ENCODE measurements around the gene KCND3. TPM values are rescaled to one million over a fixed set of nuclear protein-coding genes. Genes with fewer than 3 reads are reported as not detected.

Gene KCND3
- total and polyA plus RNA-seq, 4 donors, result 1.1 to 25.3 (median 12.4) TPM

GRCh38 chr1:111891566-111891965, 97.9 kb downstream of the KCND3 start:
- intact Hi-C loops (cut with DNase I), result no loop called here

GRCh38 chr1:111888740-111889376, 100.6 kb downstream of the KCND3 start:
- DNase-seq (no peak), ATAC-seq (ENCODE audit: low FRiP score) (no peak)
- Histone ChIP-seq H3K27ac (ENCODE audit: low read depth in 1 of 2, low read length in 2 of 2) (no peak overlapping the region), H3K9me3 (ENCODE audit: control insufficient read depth, low read length) (no peaks in the 10 kb centered on the region), H3K27me3 (ENCODE audit: control insufficient read depth in 1 of 2, insufficient read depth in 2 of 2, low read length in 1 of 2) (no peaks in the 10 kb centered on the region), H3K4me3 (ENCODE audit: low read length in 2 of 2) (no peak overlapping the region), H3K4me1 (ENCODE audit: control insufficient read depth in 1 of 2, insufficient read depth in 2 of 2, low read length in 2 of 2) (no peaks in the 10 kb centered on the region), H3K36me3 (ENCODE audit: control insufficient read depth in 1 of 2, insufficient read depth in 2 of 2, low read length in 1 of 2) (no peaks in the 10 kb centered on the region)
- 51 to 61% methylated on average over 8 of the region's 8 CpGs for WGBS, 2 donors
- intact Hi-C loops (cut with DNase I), result no loop called here

More at GRCh38 chr1:111891566-111891965, 97.9 kb downstream of the KCND3 start:
- no peak overlapping the region for H3K27ac ChIP-seq (ENCODE audit: low read depth in 1 of 2, low read length in 2 of 2)
- DNase-seq (no peak), ATAC-seq (ENCODE audit: low FRiP score) (no peak)
- H3K36me3 ChIP-seq (ENCODE audit: control insufficient read depth in 1 of 2, insufficient read depth in 2 of 2, low read length in 1 of 2), result no peaks in the 10 kb centered on the region
- no peaks in the 10 kb centered on the region for H3K9me3 ChIP-seq (ENCODE audit: control insufficient read depth, low read length)
- H3K27me3 ChIP-seq (ENCODE audit: control insufficient read depth in 1 of 2, insufficient read depth in 2 of 2, low read length in 1 of 2), result no peaks in the 10 kb centered on the region
- 79 to 81% methylated on average over 3 of the region's 3 CpGs for WGBS, 2 donors
- no peak overlapping the region for H3K4me3 ChIP-seq (ENCODE audit: low read length in 2 of 2)
- H3K4me1 ChIP-seq (ENCODE audit: control insufficient read depth in 1 of 2, insufficient read depth in 2 of 2, low read length in 2 of 2), result no peaks in the 10 kb centered on the region

- intact Hi-C loops (cut with DNase I), result no loop called here
- Histone ChIP-seq H3K27me3 (ENCODE audit: control insufficient read depth in 1 of 2, insufficient read depth in 2 of 2, low read length in 1 of 2) (no peaks in the 10 kb centered on the region), H3K4me1 (ENCODE audit: control insufficient read depth in 1 of 2, insufficient read depth in 2 of 2, low read length in 2 of 2) (no peaks in the 10 kb centered on the region), H3K9me3 (ENCODE audit: control insufficient read depth, low read length) (no peaks in the 10 kb centered on the region), H3K36me3 (ENCODE audit: control insufficient read depth in 1 of 2, insufficient read depth in 2 of 2, low read length in 1 of 2) (no peaks in the 10 kb centered on the region), H3K4me3 (ENCODE audit: low read length in 2 of 2) (no peak overlapping the region), H3K27ac (ENCODE audit: low read depth in 1 of 2, low read length in 2 of 2) (no peak overlapping the region)
- 64 to 70% methylated on average over 1 of the region's 1 CpG for WGBS, 2 donors
- no peak for DNase-seq
- ATAC-seq (ENCODE audit: low FRiP score), result no peak
Measured at GRCh38 chr1:111887875-111888274, 101.6 kb downstream of the KCND3 start.

DNA sequence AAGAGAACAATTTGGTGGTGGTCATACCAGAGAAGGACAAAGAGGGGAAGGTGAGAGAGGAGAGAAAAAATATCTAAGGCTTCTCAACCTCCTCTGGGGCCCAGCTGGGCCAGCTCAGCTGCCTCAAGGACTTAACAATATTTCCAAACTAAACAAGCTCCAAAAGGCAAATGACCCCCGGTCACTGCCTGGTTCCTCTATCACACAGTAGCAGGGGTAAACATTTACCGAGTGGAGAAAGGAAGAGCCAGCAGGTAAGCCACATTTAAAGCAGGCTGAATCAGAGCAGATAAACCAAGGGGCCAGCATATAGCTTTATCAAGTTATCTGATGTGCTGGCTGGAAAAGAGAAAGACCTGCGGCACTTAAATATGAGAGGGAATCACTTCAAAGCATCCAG, 102.1 kb downstream of the KCND3 start:
- intact Hi-C loops (cut with DNase I), result no loop called here
- DNase-seq (no peak), ATAC-seq (ENCODE audit: low FRiP score) (no peak)
- H3K27ac ChIP-seq (ENCODE audit: low read depth in 1 of 2, low read length in 2 of 2), result no peak overlapping the region
- 32 to 52% methylated on average over 3 of the region's 3 CpGs for WGBS, 2 donors
- no peaks in the 10 kb centered on the region for H3K4me1 ChIP-seq (ENCODE audit: control insufficient read depth in 1 of 2, insufficient read depth in 2 of 2, low read length in 2 of 2)
- no peak overlapping the region for H3K4me3 ChIP-seq (ENCODE audit: low read length in 2 of 2)
- H3K27me3 ChIP-seq (ENCODE audit: control insufficient read depth in 1 of 2, insufficient read depth in 2 of 2, low read length in 1 of 2), result no peaks in the 10 kb centered on the region
- H3K9me3 ChIP-seq (ENCODE audit: control insufficient read depth, low read length), result no peaks in the 10 kb centered on the region
- H3K36me3 ChIP-seq (ENCODE audit: control insufficient read depth in 1 of 2, insufficient read depth in 2 of 2, low read length in 1 of 2), result no peaks in the 10 kb centered on the region

DNA sequence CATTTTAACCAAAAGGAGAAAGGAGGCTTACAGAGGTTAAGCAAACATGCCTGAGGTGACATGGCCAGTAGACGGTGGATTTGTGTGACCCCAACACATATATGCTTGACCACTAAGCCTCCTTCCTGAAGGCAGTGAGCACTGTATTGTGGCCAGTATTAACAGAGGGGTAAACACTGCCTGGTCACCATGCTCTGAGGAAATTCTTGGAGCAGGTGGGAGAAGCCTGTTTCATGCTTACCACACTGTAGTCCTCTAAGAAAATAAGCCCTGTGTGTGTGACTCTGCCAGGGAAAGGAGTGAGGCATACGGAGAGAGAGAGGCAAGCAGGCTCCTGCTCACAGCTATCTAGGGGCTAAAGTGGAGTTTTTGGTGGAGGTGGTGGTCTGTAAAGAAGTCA, 102.7 kb downstream of the KCND3 start:
- WGBS, 2 donors, result 46 to 48% methylated on average over 2 of the region's 2 CpGs
- Histone ChIP-seq H3K9me3 (ENCODE audit: control insufficient read depth, low read length) (no peaks in the 10 kb centered on the region), H3K4me1 (ENCODE audit: control insufficient read depth in 1 of 2, insufficient read depth in 2 of 2, low read length in 2 of 2) (no peaks in the 10 kb centered on the region), H3K27ac (ENCODE audit: low read depth in 1 of 2, low read length in 2 of 2) (no peak overlapping the region), H3K4me3 (ENCODE audit: low read length in 2 of 2) (no peak overlapping the region), H3K36me3 (ENCODE audit: control insufficient read depth in 1 of 2, insufficient read depth in 2 of 2, low read length in 1 of 2) (no peaks in the 10 kb centered on the region), H3K27me3 (ENCODE audit: control insufficient read depth in 1 of 2, insufficient read depth in 2 of 2, low read length in 1 of 2) (no peaks in the 10 kb centered on the region)
- ATAC-seq (ENCODE audit: low FRiP score), result no peak
- DNase-seq, result no peak
- intact Hi-C loops (cut with DNase I), result no loop called here

DNA sequence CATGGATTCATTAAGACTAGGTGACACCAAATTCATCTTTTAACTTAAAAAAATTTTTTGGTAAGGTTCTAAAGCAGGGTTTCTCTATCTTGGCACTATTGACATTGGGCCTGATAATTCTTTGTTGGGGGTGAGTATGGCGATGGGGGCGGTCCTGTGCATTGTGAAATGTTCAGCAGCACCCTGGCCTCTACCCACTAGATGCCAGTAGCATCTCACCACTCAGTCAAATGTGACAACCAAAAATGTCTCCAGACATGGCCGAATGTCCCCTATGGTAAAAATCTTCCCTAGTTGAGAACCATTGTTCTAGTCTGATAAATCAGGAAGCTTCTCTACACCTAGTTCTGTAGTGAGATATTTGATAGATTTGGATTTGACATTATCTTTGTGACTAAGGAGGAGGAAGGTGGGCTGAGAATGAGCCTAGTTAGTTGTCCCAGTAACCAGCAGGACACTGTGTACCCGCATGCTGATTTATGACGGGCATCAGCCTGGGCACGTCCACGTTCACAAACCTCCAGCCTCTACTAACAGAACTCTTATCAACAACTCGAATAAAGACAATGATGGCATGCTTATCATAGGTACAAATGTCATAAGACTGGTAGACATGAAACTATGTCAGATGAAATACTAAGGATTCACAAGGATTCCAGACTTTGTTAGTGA, 104.6 kb downstream of the KCND3 start:
- Histone ChIP-seq H3K27me3 (ENCODE audit: control insufficient read depth in 1 of 2, insufficient read depth in 2 of 2, low read length in 1 of 2) (no peaks in the 10 kb centered on the region), H3K36me3 (ENCODE audit: control insufficient read depth in 1 of 2, insufficient read depth in 2 of 2, low read length in 1 of 2) (no peaks in the 10 kb centered on the region), H3K9me3 (ENCODE audit: control insufficient read depth, low read length) (no peaks in the 10 kb centered on the region), H3K4me3 (ENCODE audit: low read length in 2 of 2) (no peak overlapping the region), H3K27ac (ENCODE audit: low read depth in 1 of 2, low read length in 2 of 2) (no peak overlapping the region), H3K4me1 (ENCODE audit: control insufficient read depth in 1 of 2, insufficient read depth in 2 of 2, low read length in 2 of 2) (no peaks in the 10 kb centered on the region)
- intact Hi-C loops (cut with DNase I), result no loop called here
- no peak for ATAC-seq (ENCODE audit: low FRiP score)
- 76 to 81% methylated on average over 8 of the region's 8 CpGs for WGBS, 2 donors
- DNase-seq, result no peak

DNA sequence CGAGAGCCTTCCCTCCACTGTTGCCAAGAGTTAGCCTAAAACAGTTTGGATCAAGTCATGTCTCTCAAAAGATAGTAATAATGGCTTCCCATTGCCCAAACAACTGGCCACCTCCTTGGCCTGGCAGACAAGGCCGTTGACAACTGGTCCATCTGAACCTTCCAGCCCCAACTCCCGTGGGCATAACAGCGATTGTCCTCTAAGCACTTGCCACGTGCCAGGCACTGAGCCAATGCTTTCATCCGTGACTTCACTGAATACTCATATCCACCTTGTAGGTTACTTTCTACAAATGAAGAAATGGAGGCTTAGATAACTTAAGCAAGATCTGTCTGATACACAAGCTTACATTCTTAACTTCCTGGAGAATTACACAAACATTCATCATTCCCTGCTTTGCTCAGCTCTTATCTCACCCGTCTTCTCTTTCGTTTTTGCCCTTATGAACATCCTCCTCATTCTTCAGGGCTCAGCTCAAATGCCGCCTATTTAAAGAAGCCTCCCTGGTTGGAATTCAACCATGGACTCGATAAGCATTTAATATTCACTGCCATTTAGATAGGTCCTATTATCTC, 106.4 kb downstream of the KCND3 start:
- no peaks in the 10 kb centered on the region for H3K9me3 ChIP-seq (ENCODE audit: control insufficient read depth, low read length)
- ATAC-seq (ENCODE audit: low FRiP score) (no peak), DNase-seq (no peak)
- intact Hi-C loops (cut with DNase I), result no loop called here
- H3K4me3 ChIP-seq (ENCODE audit: low read length in 2 of 2), result no peak overlapping the region
- no peaks in the 10 kb centered on the region for H3K27me3 ChIP-seq (ENCODE audit: control insufficient read depth in 1 of 2, insufficient read depth in 2 of 2, low read length in 1 of 2)
- H3K4me1 ChIP-seq (ENCODE audit: control insufficient read depth in 1 of 2, insufficient read depth in 2 of 2, low read length in 2 of 2), result no peaks in the 10 kb centered on the region
- 74% methylated on average over 10 of the region's 10 CpGs for WGBS, 2 donors
- H3K36me3 ChIP-seq (ENCODE audit: control insufficient read depth in 1 of 2, insufficient read depth in 2 of 2, low read length in 1 of 2), result no peaks in the 10 kb centered on the region
- no peak overlapping the region for H3K27ac ChIP-seq (ENCODE audit: low read depth in 1 of 2, low read length in 2 of 2)

DNA sequence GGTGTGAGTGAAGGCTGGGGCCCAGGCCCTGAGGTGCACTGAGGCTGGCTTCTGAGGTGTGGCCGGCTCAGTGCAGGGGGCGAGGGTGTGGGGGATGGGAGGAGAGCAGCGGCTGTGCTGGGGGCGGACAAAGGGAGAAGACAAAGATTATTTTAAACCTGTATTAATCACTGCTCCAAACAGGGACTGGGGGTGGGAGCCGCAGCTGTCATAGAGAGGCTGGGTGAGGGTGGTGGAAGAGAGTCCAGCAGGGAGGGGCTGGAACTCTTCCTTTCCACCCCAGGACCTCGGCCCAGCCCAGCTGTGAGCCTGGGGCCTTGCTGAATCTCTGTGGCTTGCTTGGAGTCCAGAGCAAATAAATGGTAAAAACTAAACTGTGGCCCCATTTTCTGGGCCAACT, 106.9 kb downstream of the KCND3 start:
- no peak for ATAC-seq (ENCODE audit: low FRiP score)
- Histone ChIP-seq H3K36me3 (ENCODE audit: control insufficient read depth in 1 of 2, insufficient read depth in 2 of 2, low read length in 1 of 2) (no peaks in the 10 kb centered on the region), H3K27me3 (ENCODE audit: control insufficient read depth in 1 of 2, insufficient read depth in 2 of 2, low read length in 1 of 2) (no peaks in the 10 kb centered on the region), H3K4me1 (ENCODE audit: control insufficient read depth in 1 of 2, insufficient read depth in 2 of 2, low read length in 2 of 2) (no peaks in the 10 kb centered on the region), H3K4me3 (ENCODE audit: low read length in 2 of 2) (no peak overlapping the region), H3K9me3 (ENCODE audit: control insufficient read depth, low read length) (no peaks in the 10 kb centered on the region), H3K27ac (ENCODE audit: low read depth in 1 of 2, low read length in 2 of 2) (no peak overlapping the region)
- intact Hi-C loops (cut with DNase I), result no loop called here
- 76 to 81% methylated on average over 6 of the region's 6 CpGs for WGBS, 2 donors
- no peak for DNase-seq

Measured in aorta (tissue), 5 donors.